Stimulated activated CD4-positive, alpha-beta T cell treated with anti-CD3 and anti-CD28 coated beads, TNF-alpha, amount 100 ng/mL, for 24 hours (primary cell): ENCODE measurements around the gene CLINT1.

Experiments
- DNase-seq, 3 experiments: peaks; one replicate each; pipeline ENCODE4 v3.0.0-alpha.2; 2020; ENCODE audit warnings: low read depth in 3 of 3

The CLINT1 gene

DNA sequence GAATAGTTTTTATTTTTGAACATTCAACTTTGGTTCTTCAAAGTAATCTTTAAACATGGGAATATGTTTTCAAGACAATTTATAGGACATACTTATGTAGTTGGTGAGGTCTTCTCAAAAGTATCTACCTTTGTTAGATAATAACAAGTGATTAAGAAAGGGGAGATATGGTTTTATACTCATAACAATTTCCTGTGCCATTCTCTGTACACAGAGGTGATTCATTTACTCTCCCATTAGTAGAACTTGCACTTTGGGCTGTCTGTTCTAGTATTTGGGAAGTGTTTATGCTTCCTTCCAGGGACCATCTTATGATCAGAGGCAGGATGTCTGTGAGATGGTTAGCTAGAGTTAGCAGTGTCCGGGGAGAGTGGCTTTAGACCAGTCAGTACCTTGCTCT, 100.2 kb downstream of the CLINT1 start:
- no peak for DNase-seq

DNA sequence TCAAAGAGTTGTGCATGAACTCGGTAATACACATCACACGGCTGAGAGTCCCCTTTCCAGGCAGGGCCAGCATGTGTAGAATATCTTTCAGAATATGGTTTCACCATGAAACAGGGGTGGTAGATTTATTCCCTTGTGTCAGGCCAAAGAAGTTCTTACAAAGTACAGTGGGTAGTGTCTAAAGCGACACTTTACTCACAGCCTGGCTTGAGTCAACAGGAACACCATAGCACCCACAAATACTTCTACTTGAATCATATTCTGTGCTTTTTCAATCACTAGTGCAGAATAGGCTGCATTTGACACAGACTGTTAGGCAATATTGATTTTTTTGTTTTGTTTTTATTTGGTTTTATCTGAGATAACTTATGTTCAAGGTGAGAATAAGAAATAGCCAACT, 102.8 kb downstream of the CLINT1 start:
- DNase-seq: no peak

DNA sequence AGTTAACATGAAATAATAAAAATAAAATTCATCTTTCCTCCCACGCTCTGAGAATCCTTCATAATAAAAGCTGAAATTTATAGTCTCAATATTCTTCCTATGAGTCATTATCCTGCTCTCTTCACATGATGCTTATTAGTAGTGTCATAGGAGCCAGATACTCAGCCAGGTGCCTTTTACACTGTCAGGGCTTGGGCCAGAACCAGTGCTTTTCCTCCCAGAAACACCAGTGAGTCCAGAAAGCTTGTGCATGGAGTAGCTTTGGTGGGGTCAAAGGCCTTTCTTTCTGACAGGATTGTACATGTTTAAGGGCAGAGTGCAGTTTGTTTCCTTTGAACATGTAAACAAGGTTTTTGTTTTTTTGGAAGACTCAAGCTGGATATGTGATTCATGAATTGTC, 108.6 kb downstream of the CLINT1 start:
- DNase-seq: no peak

DNA sequence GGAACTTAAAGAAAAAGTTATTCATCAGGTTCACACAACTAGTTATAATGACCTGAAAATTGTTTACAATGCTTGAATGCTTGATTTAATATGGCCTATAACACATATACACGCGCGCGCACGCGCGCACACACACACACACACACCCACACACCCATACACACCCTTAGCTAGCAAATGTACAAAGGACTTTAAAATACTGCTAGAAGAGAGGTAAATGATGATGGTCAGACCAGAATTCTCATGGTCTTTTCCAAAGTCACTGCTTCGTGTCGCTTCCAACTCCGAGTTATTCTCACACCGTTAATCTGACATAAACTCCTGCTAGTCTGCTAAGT, 109.5 kb downstream of the CLINT1 start:
- DNase-seq: no peak

DNA sequence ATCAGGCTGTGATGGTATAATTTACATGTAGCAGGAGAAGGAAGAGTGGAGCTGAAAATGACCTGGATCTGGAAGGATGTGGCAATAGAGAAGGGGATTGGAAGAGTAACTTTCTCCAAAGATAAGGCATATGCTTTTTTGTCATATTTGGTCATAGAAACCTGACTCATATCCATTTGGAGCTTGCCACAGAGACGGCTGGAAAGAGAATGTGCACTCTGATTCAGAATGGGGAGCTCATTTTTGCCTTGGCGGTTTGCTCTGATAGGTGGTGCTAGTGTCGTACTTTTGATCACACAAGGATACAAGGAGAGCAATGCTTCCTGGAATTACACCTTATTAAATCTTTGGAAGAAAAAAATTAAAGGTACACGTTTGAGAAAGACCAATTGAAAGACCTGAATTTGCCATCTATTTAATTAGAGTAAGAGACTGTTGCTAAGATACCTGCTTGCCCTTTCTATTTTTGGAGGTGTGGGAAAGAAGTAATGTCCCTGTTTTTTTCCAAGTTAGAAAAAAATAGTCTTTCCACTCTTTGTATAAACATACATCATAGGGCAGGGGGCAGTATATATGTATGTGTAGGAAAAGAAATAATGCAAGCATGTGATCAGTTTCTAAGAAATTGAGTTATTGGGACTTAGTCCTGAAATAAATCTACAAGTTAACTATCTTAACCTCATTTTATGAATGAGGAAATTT, 110.0 kb downstream of the CLINT1 start:
- DNase-seq: no peak

DNA sequence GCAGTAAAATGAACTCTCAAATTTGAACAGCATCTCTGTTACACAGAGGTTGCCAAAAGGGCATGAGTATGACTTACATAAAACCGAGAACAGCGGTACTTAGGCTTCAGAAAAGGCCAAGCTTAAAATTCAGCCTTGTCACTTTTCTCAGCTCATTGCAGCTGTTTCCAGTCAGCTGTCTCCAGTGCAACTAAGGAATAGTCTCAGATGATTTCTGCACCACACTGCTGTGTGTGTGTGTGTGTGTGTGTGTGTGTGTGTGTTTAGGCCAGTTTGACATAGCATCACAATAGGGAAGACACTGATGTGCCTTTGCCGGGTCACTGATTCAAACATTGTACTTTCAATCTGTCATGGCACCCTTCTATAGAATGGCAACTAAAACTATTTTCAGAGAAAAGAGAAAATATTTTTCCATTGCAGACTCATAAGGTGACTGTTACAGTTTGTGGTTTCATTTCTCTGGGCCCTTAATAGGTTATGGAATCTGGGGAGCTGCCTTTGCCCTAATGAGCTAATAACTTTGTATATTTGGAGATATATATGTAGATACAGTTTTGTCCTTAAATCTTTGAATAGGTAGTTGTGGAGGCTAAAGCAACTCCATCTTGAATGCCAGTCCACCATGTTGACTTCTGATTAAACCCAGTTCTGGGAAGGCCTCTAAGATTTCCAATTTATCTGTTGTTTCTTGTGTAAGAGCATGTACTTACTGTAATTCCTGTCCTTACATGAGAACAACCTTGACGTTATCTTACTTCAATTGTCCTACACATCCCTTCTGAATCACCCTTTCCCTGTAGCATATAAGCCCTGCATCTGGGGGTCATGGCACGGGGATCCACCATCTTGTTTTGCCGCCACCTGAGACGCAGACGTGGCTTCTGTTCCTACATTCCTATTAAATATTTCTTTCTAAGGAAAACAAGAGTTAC, 110.9 kb downstream of the CLINT1 start:
- DNase-seq: no peak

DNA sequence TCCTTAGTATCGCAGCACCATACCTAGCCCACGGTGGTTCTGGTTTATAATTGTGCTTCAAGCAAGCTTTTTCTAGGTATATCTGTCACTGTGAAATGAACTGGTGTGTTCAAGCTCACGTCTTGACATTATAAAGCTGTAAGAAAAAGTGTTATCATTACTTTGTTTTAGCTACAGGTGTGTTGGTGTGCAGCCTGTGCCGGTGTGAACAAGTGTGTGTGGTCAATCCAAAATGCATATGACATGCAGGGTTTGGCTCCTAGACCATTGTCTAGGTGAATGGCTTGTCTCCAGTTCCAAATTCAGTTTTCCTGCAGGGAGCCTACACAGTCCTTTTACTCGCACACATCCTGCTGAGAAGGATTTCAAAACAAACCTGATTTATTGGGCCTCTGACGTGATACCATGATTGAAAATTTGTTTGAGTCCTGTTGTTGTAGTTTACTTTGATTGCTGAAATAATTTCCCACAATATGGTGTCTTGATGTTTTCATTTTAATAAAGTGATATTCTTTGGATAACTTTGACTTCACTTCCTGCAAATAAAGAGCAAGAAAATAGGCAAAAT, 111.7 kb downstream of the CLINT1 start:
- no peak for DNase-seq

DNA sequence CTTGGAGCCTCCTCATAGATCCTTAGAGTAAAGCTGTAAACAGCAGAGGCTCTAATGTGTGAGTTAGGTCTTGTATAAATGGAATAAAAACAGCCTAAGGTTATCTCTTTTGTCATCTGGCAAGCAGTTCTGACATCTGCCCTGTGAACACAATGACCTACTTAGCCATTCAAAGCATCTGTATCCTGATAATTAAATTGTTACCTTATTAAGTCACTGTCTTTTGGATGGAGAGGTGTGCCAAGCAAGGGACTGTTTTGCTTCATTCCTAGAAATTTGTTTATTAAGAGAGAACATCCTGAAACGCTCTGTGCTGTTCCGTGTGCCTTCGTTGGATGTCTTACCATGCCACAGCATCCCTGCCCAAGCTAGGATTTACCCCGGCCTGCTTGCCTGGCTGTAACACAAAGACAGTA, 113.9 kb downstream of the CLINT1 start:
- DNase-seq: no peak

DNA sequence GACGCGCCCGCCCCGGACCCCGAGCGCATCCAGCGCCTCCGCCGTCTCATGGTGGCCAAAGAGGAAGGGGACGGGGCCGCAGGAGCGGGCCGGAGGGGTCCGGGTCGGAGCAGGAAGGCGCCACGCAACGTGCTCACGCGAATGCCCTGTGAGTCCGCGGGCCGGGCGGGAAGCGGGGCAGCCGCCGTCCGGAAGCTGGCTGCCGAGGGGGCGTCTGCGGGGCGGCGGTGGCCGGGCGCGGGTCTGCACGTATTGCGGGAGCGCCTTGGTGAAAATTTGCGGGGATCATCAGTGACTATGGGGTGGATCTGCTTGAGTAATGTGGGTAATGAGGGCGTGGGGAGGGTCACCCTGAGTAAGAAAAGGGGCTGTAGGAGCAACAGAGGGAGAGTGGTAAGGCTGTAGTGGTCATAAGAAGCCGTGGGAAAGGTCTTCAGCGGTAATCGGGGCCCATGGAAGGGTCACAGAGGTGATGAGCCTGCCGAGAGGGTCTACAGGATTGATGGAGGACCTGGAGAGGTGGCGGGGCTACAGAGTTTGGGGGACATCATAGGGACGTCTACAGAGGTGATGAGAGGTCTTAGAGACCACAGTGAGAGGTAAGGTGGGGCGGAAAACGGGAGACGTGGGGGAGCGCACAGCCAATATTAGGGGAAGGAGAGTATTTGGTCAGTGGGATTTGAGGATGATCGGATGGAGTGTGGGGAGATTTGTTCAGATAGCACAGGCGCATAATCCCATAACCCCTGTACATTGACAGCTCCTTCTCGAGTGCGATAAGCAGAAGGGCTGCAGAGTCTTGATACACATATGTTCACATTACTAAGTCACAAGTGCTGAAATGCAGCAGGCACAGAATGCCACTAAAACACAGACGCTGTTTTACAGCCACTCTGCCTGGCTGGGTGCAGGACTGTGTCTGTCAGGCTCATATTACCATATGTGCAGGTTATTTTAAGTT, 114.6 kb downstream of the CLINT1 start:
- peak in 1 of 3 experiments; percentile 35 for DNase-seq

DNA sequence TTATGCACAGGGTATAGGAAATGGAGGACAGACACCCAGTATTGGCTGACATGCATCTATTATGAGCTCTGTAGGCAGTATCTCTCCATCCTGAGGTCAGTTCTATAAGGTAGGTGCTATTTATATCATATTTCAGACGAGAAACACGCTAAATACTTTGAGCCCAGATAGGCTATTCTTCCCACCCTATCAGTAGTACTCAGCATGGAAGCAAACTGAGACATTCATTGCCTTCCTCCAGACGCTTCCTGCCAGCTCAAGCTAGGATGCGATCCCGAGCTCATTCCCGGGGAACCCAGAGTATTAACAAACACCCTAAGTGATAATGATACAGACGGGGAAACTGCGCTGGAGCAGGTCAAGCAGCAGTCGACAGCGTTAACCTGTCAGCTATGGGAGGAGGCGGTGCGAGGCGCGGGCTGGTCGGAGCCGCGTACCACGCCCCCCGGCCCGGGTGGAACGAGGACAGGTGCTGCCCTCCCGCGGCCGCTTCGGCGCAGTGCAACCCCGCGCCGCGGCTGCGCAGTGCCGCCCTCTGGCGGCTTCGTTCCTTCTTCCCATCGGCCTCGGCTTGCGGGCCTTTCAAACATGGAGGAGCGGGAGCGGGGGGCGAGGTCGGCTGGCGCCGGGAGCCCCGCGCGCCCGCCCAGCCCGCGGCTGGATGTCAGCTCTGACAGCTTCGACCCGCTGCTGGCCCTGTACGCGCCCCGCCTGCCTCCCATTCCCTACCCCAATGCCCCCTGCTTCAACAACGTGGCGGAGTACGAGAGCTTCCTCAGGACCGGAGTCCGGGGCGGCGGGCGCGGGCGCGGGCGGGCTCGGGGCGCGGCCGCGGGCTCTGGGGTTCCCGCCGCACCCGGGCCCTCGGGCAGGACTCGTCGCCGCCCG, 115.5 kb downstream of the CLINT1 start, which contains the start of gene LSM11:
Gene LSM11 (plus strand): TSS at position 550 of the 888 bp plus-strand sequence. CDS start 39 bp downstream, at position 589.
- DNase-seq: peak; percentile 82 to 89 (median 87)

DNA sequence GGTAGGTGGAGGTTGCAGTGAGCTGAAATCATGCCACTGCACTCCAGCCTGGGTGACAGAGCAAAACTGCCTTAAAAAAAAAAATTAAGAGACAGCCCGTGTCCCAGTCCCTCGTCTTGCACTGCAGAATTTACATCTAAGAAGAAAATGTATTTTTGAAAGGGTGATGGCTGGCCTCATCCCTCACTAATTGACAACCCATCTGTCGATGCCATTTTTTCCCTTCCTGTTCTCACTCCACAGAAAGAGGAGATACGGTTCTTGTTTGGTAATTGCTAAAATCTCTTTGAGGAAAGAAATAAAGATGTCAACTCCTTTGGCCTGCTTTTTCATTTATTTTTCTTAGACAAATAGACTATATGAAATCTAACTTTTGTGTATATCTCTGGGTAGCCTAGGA, 117.8 kb downstream of the CLINT1 start:
- DNase-seq: no peak

DNA sequence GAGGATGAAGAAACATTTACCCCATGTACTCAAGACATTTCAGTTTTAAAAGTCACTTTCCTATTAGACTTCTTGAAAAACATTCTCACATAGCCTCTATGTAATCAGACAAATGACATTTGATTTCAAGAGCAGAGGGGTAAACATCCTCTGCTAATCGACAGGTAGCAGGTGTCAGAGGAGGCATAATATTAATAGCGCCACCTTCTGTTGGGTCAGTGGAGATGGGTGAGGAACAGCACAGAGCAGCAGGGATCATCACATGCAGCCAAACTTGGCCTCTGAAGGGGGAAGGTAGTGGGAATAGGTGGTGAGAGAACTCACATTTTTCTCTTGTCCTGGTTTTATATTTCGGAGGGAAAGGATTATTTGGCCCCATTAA, 118.7 kb downstream of the CLINT1 start:
- no peak for DNase-seq

DNA sequence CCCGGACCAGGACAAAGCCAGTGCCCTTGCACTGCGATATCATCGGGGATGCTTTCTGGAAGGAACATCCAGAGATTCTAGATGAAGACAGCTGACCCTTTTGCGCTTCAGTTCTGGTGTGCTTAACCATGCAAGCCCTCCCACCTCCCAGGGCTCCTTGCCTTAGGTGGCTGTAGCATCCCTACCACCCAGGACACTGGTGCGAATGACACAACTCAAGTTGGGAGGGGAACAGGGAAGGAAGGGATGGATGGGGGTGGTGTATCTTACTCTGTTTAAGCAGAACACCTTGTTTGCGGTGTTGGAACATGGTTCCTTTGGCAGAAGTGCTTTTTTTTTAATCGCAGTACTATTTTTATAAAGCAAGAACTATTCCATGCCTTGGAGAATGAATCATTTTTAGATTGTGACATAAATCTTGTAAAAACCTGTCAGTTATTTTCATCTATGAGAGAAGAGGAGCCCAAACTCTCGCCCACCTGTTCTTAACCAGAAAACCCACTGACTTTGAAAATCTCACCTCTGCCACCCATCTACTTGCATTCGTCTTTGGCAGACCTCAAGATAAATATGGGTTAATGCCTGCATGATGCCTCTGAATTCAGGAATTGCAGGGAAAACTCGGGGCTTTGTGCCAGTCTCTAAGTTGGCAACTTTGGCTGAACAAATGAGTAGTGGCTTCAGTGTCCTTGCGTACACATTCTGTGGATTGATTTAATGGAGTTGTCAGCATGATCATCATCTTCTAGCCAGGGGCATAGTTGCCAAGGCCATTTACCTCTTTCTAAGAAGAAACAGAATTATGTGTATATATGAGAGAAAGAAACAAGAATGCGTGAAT, 119.3 kb downstream of the CLINT1 start:
- DNase-seq: no peak

DNA sequence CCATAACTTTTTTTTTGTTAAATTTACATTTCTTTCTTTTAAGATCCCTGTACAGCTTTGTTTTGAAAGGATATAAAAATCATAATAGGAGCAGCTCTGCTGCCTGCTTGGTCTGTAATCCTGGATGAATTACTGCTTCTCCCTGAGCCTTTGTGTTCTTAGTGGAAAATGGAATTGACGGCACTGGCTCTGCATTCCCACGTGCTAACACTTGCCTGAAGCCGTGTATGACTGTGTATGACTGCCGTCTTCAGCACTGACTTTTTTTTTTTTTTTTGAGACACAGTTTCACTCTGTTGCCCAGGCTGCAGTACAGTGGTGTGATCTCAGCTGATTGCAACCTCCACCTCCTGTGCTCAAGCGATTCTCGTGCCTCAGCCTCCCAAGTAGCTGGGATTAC, 123.0 kb downstream of the CLINT1 start:
- DNase-seq: no peak
